ENCODE results near the gene INPP5A. TPM values are rescaled to one million over a fixed set of nuclear protein-coding genes. Genes with fewer than 3 reads are reported as not detected.

Gene INPP5A
- total RNA-seq, 1 donor from 2014 or later, result 45.2 TPM

DNA sequence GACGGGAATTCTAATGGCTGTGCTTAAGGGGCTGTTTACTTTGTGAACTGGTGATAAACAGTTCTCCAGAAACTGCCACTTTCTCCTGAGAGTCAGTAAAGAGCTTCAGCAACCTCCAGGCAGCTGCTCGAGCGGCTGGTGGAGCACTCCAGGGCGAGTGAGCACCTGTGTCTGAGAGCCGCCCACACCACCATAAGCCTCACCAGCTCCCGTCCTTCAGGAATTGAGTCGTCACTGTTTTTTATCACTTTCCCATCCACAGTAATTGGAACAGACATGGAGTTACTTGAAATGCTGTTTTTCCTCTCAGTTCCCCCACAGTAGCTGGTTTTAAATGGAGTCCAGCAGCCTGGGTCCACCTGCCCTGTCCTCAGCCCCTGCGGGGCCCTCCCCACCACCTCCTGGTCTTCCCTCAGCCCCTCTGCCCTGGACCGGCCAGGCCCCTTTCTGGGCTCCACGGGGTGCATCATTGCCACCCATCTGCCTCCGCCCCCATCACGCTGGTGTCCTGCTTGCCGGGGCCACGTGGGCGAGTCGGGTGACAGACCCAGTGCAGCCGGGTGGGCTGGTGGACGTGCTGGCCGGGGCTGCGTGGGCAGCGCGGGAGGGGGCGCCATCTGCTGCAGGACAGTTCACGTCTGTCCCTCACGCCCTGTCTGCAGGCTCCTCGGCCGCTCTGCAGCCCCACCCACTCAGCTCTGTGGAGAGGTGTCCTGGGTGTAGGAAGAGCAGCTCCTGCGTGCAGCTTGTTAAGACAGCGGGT lies 192.4 kb downstream of the INPP5A start:
- peaks cover 17% of the 10 kb centered on the region for H3K27me3 Mint-ChIP-seq (ENCODE audit: unreplicated experiment)
- H3K36me3 Mint-ChIP-seq (ENCODE audit: low read depth, unreplicated experiment), result peaks cover 12% of the 10 kb centered on the region
- no peak overlapping the region for H3K27ac Mint-ChIP-seq (ENCODE audit: unreplicated experiment)
- no peak for DNase-seq (ENCODE audit: low spot score)
- no peaks in the 10 kb centered on the region for H3K9me3 Mint-ChIP-seq (ENCODE audit: unreplicated experiment)
- no peaks in the 10 kb centered on the region for H3K4me1 Mint-ChIP-seq (ENCODE audit: unreplicated experiment)
- no peak overlapping the region for H3K4me3 Mint-ChIP-seq (ENCODE audit: unreplicated experiment)
- TF ChIP-seq, protein P1, sequence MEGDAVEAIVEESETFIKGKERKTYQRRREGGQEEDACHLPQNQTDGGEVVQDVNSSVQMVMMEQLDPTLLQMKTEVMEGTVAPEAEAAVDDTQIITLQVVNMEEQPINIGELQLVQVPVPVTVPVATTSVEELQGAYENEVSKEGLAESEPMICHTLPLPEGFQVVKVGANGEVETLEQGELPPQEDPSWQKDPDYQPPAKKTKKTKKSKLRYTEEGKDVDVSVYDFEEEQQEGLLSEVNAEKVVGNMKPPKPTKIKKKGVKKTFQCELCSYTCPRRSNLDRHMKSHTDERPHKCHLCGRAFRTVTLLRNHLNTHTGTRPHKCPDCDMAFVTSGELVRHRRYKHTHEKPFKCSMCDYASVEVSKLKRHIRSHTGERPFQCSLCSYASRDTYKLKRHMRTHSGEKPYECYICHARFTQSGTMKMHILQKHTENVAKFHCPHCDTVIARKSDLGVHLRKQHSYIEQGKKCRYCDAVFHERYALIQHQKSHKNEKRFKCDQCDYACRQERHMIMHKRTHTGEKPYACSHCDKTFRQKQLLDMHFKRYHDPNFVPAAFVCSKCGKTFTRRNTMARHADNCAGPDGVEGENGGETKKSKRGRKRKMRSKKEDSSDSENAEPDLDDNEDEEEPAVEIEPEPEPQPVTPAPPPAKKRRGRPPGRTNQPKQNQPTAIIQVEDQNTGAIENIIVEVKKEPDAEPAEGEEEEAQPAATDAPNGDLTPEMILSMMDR (IDR thresholded peaks at IDR 0.05; ENCODE audit: unreplicated experiment), result no peak

DNA sequence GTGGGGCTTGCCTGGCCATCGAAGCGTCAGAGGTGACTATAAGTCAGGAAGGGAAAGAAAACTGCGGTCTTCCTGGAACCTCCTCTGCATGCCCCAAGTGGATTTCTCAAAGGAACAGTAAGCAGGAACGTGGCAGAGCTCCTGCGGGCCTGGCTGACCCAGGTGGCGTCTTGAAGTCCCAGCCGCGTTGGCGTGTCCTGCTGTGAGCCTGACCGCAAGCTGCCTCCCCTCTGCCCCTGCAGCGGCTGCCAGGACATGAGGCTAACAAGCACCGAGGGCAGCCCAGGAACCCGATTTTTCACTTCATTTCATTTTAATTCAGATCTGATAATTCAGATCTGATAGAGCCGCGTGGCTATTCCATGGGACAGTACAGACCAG lies 193.0 kb downstream of the INPP5A start:
- Mint-ChIP-seq H3K27ac (ENCODE audit: unreplicated experiment) (no peak overlapping the region), H3K4me3 (ENCODE audit: unreplicated experiment) (no peak overlapping the region), H3K27me3 (ENCODE audit: unreplicated experiment) (peaks cover 17% of the 10 kb centered on the region), H3K9me3 (ENCODE audit: unreplicated experiment) (no peaks in the 10 kb centered on the region), H3K36me3 (ENCODE audit: low read depth, unreplicated experiment) (peaks cover 12% of the 10 kb centered on the region), H3K4me1 (ENCODE audit: unreplicated experiment) (no peaks in the 10 kb centered on the region)
- TF ChIP-seq, protein P1 (IDR thresholded peaks at IDR 0.05; ENCODE audit: unreplicated experiment), result no peak
- no peak for DNase-seq (ENCODE audit: low spot score)

DNA sequence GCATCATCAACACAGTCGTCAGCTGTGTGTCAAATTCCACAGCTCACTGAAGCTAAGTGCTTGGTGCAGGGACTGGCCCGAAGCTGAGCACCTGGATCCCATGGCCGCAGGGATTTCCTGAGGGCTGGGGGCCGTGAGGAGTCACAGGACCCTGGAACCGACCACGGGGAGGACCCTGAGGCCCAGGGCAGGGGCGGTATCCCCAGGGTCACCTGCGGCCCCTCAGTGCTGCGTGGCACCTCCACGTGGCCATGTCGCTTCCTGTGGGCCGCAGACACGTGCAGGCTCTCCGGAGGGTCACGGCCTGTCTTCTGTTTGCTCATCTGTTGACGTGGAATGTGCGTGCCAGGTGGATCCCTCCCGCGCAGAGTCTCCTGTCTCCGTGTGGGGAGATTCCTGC lies 194.9 kb downstream of the INPP5A start:
- peaks cover 17% of the 10 kb centered on the region for H3K27me3 Mint-ChIP-seq (ENCODE audit: unreplicated experiment)
- TF ChIP-seq, protein P1 (IDR thresholded peaks at IDR 0.05; ENCODE audit: unreplicated experiment), result no peak
- H3K9me3 Mint-ChIP-seq (ENCODE audit: unreplicated experiment), result no peaks in the 10 kb centered on the region
- DNase-seq (ENCODE audit: low spot score), result no peak
- peaks cover 3% of the 10 kb centered on the region for H3K36me3 Mint-ChIP-seq (ENCODE audit: low read depth, unreplicated experiment)
- no peak overlapping the region for H3K4me3 Mint-ChIP-seq (ENCODE audit: unreplicated experiment)
- H3K27ac Mint-ChIP-seq (ENCODE audit: unreplicated experiment), result no peak overlapping the region
- no peaks in the 10 kb centered on the region for H3K4me1 Mint-ChIP-seq (ENCODE audit: unreplicated experiment)

DNA sequence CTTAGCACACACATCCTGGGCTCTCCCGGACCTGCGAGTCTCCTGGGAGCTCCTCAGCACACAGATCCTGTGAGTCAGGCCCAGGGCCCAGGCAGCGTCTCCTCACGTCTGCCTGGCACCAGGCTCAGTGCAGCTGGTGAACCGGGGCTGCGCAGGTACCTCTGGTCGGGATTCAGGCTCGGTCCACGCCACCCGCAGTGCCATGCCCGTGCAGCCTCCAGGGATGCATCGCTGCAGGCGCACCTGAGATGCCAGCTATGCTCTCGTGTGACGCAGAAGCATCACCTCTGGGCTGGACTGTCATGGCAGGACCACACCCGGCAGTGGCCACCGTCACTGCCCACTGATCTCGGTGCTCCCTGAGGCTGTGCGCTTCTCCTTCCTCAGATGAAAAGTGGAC lies 196.3 kb downstream of the INPP5A start:
- H3K4me3 Mint-ChIP-seq (ENCODE audit: unreplicated experiment), result no peak overlapping the region
- no peak for DNase-seq (ENCODE audit: low spot score)
- no peaks in the 10 kb centered on the region for H3K4me1 Mint-ChIP-seq (ENCODE audit: unreplicated experiment)
- H3K27me3 Mint-ChIP-seq (ENCODE audit: unreplicated experiment), result peaks cover 16% of the 10 kb centered on the region
- TF ChIP-seq, protein P1 (IDR thresholded peaks at IDR 0.05; ENCODE audit: unreplicated experiment), result no peak
- H3K27ac Mint-ChIP-seq (ENCODE audit: unreplicated experiment), result no peak overlapping the region
- H3K9me3 Mint-ChIP-seq (ENCODE audit: unreplicated experiment), result no peaks in the 10 kb centered on the region
- no peaks in the 10 kb centered on the region for H3K36me3 Mint-ChIP-seq (ENCODE audit: low read depth, unreplicated experiment)

DNA sequence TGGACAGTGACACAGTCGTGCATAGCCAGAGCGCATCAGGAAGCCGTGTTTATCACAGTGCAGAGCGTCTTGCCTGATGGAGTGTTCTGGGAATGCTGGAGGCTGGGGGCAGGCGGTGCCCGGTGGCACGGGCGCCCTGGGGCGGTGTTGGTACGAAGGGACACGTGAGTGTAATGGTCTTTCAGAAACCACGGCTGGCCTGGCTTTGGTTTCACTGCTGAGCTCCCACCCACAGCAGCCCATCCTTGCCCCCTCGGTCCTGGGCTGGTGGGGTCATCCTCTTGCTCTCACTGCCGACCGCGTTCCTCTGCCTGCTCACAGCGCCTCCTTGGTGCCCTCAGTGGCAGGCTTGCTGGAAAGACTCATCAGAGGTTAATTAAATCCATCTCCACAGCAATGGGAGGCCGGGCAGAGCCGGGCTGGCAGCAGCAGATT lies 197.8 kb downstream of the INPP5A start:
- DNase-seq (ENCODE audit: low spot score), result no peak
- peaks cover 14% of the 10 kb centered on the region for H3K27me3 Mint-ChIP-seq (ENCODE audit: unreplicated experiment)

More for the DNA sequence above, 197.8 kb downstream of the INPP5A start:
- Mint-ChIP-seq H3K9me3 (ENCODE audit: unreplicated experiment) (no peaks in the 10 kb centered on the region), H3K4me3 (ENCODE audit: unreplicated experiment) (no peak overlapping the region), H3K36me3 (ENCODE audit: low read depth, unreplicated experiment) (peaks cover 5% of the 10 kb centered on the region), H3K27ac (ENCODE audit: unreplicated experiment) (no peak overlapping the region), H3K4me1 (ENCODE audit: unreplicated experiment) (no peaks in the 10 kb centered on the region)
- TF ChIP-seq, protein P1 (IDR thresholded peaks at IDR 0.05; ENCODE audit: unreplicated experiment), result no peak

All from endothelial cell (in vitro differentiated cells).